HepG2 (cell line): ENCODE results near the gene EIF4G2. TPM values are rescaled to one million over a fixed set of nuclear protein-coding genes. Genes with fewer than 3 reads are reported as not detected.

Experiments
- ATAC-seq: fragments of 200-7000 bp; cut with Tn5 transposase; 3 replicates; pipeline ENCODE4 v1.9.1; 2020; ENCODE audit warnings: mild to moderate bottlenecking, moderate library complexity
- BruUV-seq: library from RNA; stranded (reverse); fragments of 400-500 nt; replicated peaks from 2 replicates; lab custom pipeline; 2021; lab: Mats Ljungman, UMichigan
- CTCF ChIA-PET: fragments of 300-600 bp; formaldehyde crosslinking; extraction: SDS; loops from one replicate; lab custom pipeline; 2021; ENCODE audit warnings: low total read pairs, inconsistent platforms, low intra/inter-chr PET ratio; lab: Yijun Ruan, JAX
- POLR2A ChIA-PET: fragments of 350-600 bp; sonication (Branson Sonifier 250); formaldehyde crosslinking; loops from one replicate; lab custom pipeline; 2020; ENCODE audit warnings: antibody characterized with exemption, inconsistent platforms; lab: Yijun Ruan, JAX
- DNase-seq: peaks from one replicate; pipeline ENCODE4 v3.0.0-alpha.2; 2015; ENCODE audit warnings: low spot score
- FAIRE-seq: peaks from 3 replicates; lab custom pipeline; 2011; peaks lifted over from hg19 to GRCh38; lab: Jason Lieb, UNC
- H2AFZ ChIP-seq: one replicate; pipeline ENCODE4 v1.6.1; 2011; ENCODE audit warnings: low read length, inconsistent platforms
- H3K27ac ChIP-seq: fragments of 300-600 bp; 3 replicates; pipeline ENCODE4 v1.8.0; 2011; ENCODE audit warnings: mixed run types, mild to moderate bottlenecking, mixed read lengths, low read length, inconsistent platforms; ENCODE audit not compliant: insufficient read depth; ENCODE audit errors: extremely low read length
- H3K27me3 ChIP-seq, 2 experiments: fragments of 200-600 bp in 1 of 2; 2 replicates in 1 of 2; 3 replicates in 1 of 2; pipeline versions ENCODE4 v1.6.0 to v1.8.0; 2011; ENCODE audit warnings: low read length in 2 of 2, mild to moderate bottlenecking in 2 of 2, moderate library complexity in 2 of 2, inconsistent platforms in 1 of 2; ENCODE audit not compliant: insufficient read depth in 2 of 2, control insufficient read depth in 1 of 2
- H3K36me3 ChIP-seq, 2 experiments: fragments of 200-600 bp in 1 of 2; replicated peaks in 1 of 2; 2 replicates in 1 of 2; 3 replicates in 1 of 2; pipeline versions ENCODE4 v1.5.1 to v1.8.0; 2011; ENCODE audit warnings: low read length in 2 of 2, inconsistent platforms in 1 of 2; ENCODE audit not compliant: insufficient read depth in 2 of 2, control insufficient read depth in 1 of 2
- H3K4me1 ChIP-seq: 2 replicates; pipeline ENCODE4 v1.5.1; 2012; ENCODE audit warnings: low read length, inconsistent platforms; ENCODE audit not compliant: insufficient read depth
- H3K4me2 ChIP-seq: 2 replicates; pipeline ENCODE4 v1.6.0; 2011; ENCODE audit warnings: low read depth, low read length, inconsistent platforms
- H3K4me3 ChIP-seq, 3 experiments: fragments of 200-600 bp in 1 of 3; sonication (generic), shearing (Covaris generic) in 1 of 3; replicated peaks in 1 of 3; 2 replicates each; pipeline ENCODE4 v1.5.1; 2011 to 2016; ENCODE audit warnings: low read length in 3 of 3, inconsistent platforms in 2 of 3, low read depth in 2 of 3, mild to moderate bottlenecking in 2 of 3, control low read depth in 1 of 3, mixed read lengths in 1 of 3; ENCODE audit not compliant: insufficient read depth in 1 of 3
- H3K79me2 ChIP-seq: one replicate; pipeline ENCODE4 v1.6.1; 2011; ENCODE audit warnings: low read length, inconsistent platforms; ENCODE audit not compliant: insufficient read depth
- H3K9ac ChIP-seq: 2 replicates; pipeline ENCODE4 v1.6.0; 2011; ENCODE audit warnings: mild to moderate bottlenecking, low read depth, low read length, inconsistent platforms; ENCODE audit not compliant: insufficient read depth
- H3K9me3 ChIP-seq: 2 replicates; pipeline ENCODE4 v1.5.1; 2012; ENCODE audit warnings: mild to moderate bottlenecking, low read length
- H4K20me1 ChIP-seq: 2 replicates; pipeline ENCODE4 v1.6.0; 2011; ENCODE audit warnings: inconsistent platforms, mild to moderate bottlenecking, low read length, moderate library complexity; ENCODE audit not compliant: insufficient read depth
- FOSL2 ChIP-seq: sonication (generic); formaldehyde crosslinking; IDR thresholded peaks from 2 replicates; pipeline ENCODE4 v1.4.0; 2020; ENCODE audit warnings: missing genetic modification reagents
- SRSF9 ChIP-seq: fragments of 200-400 bp; formaldehyde crosslinking; IDR thresholded peaks from 2 replicates; pipeline ENCODE4 v1.6.1; 2018; ENCODE audit warnings: borderline replicate concordance, mild to moderate bottlenecking, low read depth, low read length; ENCODE audit not compliant: insufficient read depth, poor library complexity, severe bottlenecking
- ZNF629 ChIP-seq: sonication (generic); formaldehyde crosslinking; conservative IDR thresholded peaks from 2 replicates; pipeline ENCODE4 v1.5.0; 2020; ENCODE audit warnings: missing genetic modification reagents
- WGBS: methylation state at CpG from one replicate; pipeline ENCODE4 v1.1.6; 2017; ENCODE audit warnings: low lambda C conversion rate; 5-methylcytosine and 5-hydroxymethylcytosine counted together
- in situ Hi-C: cut with HindIII; loops from 2 replicates; pipeline ENCODE4 v1.10.0; 2017; ENCODE audit warnings: low pct_unique_long_range_greater_than_20kb; ENCODE audit not compliant: extremely low pct_ligation_motif_present
- intact Hi-C: fragments of 100-400 bp; cut with micrococcal nuclease; formaldehyde crosslinking; loops from one replicate; pipeline ENCODE4 v1.10.0; 2022; ENCODE audit not compliant: unreplicated experiment
- polyA plus RNA-seq, 8 experiments: library from polyadenylated mRNA; depleted of rRNA in 3 of 8; stranded (reverse) in 7 of 8; unstranded in 1 of 8; fragments of >200 nt; fragmentation: Illumina TruSeq in 4 of 8; extraction: Trizol in 4 of 8; gene quantifications; 2 replicates each; pipeline versions ENCODE4 v1.2.1 to v1.2.3, GENCODE V29; 2011 to 2016; ENCODE audit warnings: low read depth in 4 of 8, missing spikeins in 1 of 8, mixed read lengths in 1 of 8; ENCODE audit not compliant: insufficient read depth in 1 of 8
- total RNA-seq, 5 experiments: library from RNA; depleted of rRNA; stranded (reverse); fragments of >200 nt; fragmentation: Illumina TruSeq; extraction: Trizol; gene quantifications; 2 replicates each; pipeline ENCODE4 v1.2.3, GENCODE V29; 2016; ENCODE audit warnings: low read depth in 1 of 5
- TF ChIP-seq, protein P1 (sequence below): sonication (generic); formaldehyde crosslinking; conservative IDR thresholded peaks from 2 replicates; pipeline ENCODE4 v1.8.1; 2023; ENCODE audit warnings: missing genetic modification reagents

The EIF4G2 gene
- total and polyA plus RNA-seq, 2 of the 13 experiments (the other 11 are each of a cell fraction or from before 2014, with no cell fraction given), result 362 to 546 TPM

DNA sequence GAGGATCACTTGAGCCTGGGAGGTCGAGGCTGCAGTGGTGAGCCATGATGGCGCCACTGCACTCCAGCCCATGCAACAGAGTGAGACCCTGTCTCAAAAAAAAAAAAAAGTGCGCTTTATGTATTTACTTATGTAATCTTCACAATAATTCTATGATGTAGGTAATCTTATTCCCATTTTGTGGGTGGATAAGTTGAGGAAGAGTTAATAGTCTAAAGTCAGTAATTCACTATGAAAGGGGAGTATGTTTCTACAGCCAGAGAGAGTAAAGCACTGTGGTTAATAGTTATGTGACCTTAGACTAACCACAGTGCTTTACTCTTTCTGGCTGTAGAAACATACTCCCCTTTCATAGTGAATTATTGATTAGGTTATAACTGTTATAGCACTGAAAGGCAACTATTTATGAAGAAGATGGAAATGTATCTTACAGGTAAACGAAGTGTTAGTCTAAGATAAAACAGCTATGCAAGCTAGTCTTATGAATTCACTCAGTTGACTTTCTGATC lies 45.8 kb downstream of the EIF4G2 start:
- ATAC-seq (no peak), DNase-seq (no peak), FAIRE-seq (no peak)
- Histone ChIP-seq H3K9me3 (no peaks in the 10 kb centered on the region), H3K4me2 (no peak overlapping the region), H3K27me3 (no peaks in the 10 kb centered on the region), H3K36me3 (peaks cover 13 to 49% of the 10 kb centered on the region in 2 experiments), H4K20me1 (no peaks in the 10 kb centered on the region), H3K9ac (no peak overlapping the region), H3K79me2 (no peaks in the 10 kb centered on the region), H2AFZ (no peak overlapping the region), H3K4me3 (no peak overlapping the region), H3K27ac (no peak overlapping the region), H3K4me1 (peaks cover 13% of the 10 kb centered on the region)
- no TSS peak for BruUV-seq
- in situ Hi-C loops, result no loop called here
- CTCF ChIA-PET, result no interaction called here
- TF ChIP-seq ZNF629 (CRISPR knock-in tag), result peak; percentile 64
- TF ChIP-seq SRSF9, result no peak
- intact Hi-C loops, result no loop called here
- WGBS, result 89% methylated on average over 4 of the region's 4 CpGs
- POLR2A ChIA-PET, result no interaction called here

DNA sequence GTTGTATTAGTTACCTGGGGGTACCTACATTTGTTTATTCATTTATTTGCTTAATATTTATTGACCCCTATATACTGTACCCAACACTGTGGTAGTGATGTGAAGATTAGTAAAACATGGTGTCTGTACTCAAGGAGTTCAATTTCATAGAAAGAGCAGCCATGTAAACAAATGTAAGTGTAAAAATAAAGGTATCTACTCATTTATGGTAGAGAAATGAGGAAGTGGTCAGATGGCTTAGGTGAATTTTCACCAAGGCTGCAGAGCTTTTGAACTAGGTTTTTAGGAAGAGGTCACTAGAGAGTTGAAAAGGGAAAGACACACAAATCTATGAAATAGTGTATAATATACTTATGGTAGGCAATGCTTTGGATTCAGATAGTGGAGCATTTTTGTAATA lies 46.5 kb downstream of the EIF4G2 start:
- intact Hi-C loops, result no loop called here
- ChIA-PET CTCF (no interaction called here), POLR2A (interaction anchor here (1.6 to 1.7 kb wide), 2 partner anchors 11 to 47 kb away, joined by 5 to 14 read pairs; partner anchors contain the start of genes CTR9 and EIF4G2)
- no peak for TF ChIP-seq FOSL2 (CRISPR knock-in tag)
- TF ChIP-seq, protein P1, sequence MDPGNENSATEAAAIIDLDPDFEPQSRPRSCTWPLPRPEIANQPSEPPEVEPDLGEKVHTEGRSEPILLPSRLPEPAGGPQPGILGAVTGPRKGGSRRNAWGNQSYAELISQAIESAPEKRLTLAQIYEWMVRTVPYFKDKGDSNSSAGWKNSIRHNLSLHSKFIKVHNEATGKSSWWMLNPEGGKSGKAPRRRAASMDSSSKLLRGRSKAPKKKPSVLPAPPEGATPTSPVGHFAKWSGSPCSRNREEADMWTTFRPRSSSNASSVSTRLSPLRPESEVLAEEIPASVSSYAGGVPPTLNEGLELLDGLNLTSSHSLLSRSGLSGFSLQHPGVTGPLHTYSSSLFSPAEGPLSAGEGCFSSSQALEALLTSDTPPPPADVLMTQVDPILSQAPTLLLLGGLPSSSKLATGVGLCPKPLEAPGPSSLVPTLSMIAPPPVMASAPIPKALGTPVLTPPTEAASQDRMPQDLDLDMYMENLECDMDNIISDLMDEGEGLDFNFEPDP (CRISPR knock-in tag), result no peak
- H3K36me3 ChIP-seq, result peaks cover 17 to 56% of the 10 kb centered on the region in 2 experiments
- FAIRE-seq (no peak), DNase-seq (no peak), ATAC-seq (no peak)
- no peak overlapping the region for H3K4me2 ChIP-seq
- H3K4me1 ChIP-seq, result peaks cover 13% of the 10 kb centered on the region
- no peaks in the 10 kb centered on the region for H3K27me3 ChIP-seq
- H3K27ac ChIP-seq, result no peak overlapping the region
- in situ Hi-C loops, result no loop called here
- no peak overlapping the region for H3K9ac ChIP-seq
- H4K20me1 ChIP-seq, result no peaks in the 10 kb centered on the region
- no peak overlapping the region for H2AFZ ChIP-seq
- H3K79me2 ChIP-seq, result no peaks in the 10 kb centered on the region
- H3K9me3 ChIP-seq, result no peaks in the 10 kb centered on the region
- no TSS peak for BruUV-seq
- H3K4me3 ChIP-seq, result no peak overlapping the region
